Nasal cavity respiratory epithelium epithelial cell of viscerocranial mucosa (primary cell): ENCODE measurements around the gene SREBF2. TPM values are rescaled to one million over a fixed set of nuclear protein-coding genes. Genes with fewer than 3 reads are reported as not detected.

Experiments used
- total RNA-seq: library from RNA; depleted of rRNA; stranded (reverse); fragments of >200 nt; gene quantifications from 2 replicates; pipeline ENCODE4 v1.2.3, GENCODE V29; 2014

SREBF2 gene
- total RNA-seq = 66.3 and 178 TPM in 2 replicates

DNA sequence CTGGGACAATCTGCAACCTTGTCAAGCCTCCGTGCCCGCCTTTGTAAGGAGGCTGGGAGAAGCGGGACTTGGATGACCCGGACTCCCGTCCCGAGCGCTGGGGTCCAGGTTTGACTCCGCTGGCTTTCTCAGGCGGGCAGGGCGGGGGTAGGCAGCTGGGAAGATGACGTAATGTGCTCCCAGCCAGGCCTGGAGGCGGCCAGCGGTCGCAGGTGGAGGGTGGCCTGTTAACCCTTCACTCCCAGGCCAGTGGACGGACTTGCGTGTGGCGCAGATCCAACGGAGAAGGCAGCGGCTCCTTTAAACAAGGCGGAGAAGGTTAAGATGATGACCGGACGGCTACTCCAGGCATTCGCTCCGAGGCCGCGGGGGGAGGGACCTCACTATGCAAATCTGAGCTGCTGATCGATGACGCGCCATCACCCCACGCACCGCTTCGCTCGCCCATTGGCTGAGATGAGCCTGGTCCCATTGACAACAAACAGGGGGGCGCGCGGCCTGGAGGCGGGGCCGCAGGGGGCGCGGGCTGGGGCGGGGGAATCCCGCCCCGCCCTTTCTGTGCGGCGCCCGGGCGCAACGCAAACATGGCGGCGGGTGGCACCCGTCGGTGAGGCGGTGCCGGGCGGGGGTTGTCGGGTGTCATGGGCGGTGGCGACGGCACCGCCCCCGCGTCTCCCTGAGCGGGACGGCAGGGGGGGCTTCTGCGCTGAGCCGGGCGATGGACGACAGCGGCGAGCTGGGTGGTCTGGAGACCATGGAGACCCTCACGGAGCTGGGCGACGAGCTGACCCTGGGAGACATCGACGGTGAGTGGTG, at the start of gene SREBF2:
Gene SREBF2, plus strand, starts transcription at position 553 of the 816 bp plus-strand sequence. Its CDS starts 166 bp downstream, at position 719.

DNA sequence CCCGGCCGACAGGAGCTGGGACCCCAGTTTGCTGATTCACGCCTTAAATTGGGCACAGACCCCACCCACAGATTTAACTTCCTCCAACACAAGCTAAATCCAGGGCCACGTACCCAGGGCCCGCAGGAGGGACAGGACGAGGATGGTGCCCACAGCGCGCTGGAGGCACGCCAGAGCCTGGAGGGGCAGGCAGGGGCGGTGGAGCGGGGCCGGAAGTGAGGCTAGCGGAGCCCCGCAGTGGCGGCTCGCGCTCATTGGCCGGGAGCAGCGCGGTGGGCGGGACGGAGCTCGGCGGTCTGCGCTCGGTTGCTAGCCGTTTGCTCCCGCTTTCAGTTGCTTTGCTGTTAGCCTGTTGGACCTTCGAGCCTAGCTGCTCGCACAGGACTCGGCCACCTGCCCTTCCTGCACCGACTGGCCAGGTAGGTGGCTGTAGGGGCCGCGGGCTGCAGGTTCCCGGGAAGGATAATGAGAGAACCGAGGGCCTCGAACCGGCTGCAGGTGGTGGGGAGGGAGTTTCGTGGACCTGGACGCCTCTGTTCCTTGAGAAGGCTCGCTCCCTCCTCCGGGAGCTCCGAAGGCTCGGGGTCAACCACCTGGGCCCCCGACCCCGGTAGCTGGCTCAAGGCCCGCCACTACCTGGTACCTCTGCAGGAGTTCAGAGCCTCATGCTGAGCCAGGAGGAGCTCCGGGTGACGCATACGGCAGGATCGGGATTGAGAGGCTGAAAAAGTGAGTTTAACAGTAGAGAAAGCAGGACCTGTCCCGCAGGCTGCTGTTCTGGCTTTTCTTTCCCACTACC, 32.4 kb upstream of the SREBF2 start, which contains the start of gene CCDC134:
Gene CCDC134, plus strand, starts transcription at position 332 of the 799 bp plus-strand sequence. CDS start 8,212 bp downstream, outside the sequence.

DNA sequence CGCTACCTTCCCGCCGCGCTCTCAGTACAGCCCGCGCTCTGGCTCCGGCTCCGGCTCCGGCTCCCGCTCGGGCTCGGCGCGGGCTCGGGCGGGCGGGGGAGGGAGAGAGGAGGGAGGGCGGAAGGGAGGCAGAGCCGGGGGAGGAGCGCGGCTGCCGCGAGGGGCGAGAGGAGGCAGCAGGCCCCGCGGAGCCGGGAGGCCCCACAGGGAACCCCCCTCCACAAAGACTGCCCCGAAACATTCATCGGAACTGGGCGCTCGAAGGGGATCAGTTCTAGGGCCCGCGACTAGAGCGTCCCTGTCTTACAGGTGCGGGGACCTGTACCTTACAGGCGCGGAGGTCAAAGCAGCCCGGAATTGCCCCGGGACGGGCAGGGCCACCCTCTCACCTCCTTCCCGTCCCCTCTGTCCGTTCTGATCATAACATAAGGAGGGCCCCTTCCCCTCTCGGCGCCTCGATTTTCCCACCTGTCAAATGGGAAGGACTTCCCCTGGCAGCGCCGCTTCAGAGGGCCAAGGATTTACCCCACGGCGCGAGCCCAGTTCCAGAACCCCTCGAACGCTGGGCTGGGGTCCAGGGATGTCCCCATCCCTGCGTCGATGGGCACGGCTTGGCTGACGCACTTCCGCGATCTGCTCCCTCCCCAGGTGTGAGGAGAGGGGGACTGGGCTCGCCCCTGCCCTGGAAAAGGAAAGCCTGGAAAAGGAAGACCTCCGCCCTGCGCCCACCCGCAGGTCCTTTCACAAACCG, 82.3 kb downstream of the SREBF2 start, which contains the start of gene SHISA8:
Gene SHISA8, minus strand, starts transcription at position 40 of the 751 bp plus-strand sequence. CDS start 407 bp downstream, outside the sequence.

DNA sequence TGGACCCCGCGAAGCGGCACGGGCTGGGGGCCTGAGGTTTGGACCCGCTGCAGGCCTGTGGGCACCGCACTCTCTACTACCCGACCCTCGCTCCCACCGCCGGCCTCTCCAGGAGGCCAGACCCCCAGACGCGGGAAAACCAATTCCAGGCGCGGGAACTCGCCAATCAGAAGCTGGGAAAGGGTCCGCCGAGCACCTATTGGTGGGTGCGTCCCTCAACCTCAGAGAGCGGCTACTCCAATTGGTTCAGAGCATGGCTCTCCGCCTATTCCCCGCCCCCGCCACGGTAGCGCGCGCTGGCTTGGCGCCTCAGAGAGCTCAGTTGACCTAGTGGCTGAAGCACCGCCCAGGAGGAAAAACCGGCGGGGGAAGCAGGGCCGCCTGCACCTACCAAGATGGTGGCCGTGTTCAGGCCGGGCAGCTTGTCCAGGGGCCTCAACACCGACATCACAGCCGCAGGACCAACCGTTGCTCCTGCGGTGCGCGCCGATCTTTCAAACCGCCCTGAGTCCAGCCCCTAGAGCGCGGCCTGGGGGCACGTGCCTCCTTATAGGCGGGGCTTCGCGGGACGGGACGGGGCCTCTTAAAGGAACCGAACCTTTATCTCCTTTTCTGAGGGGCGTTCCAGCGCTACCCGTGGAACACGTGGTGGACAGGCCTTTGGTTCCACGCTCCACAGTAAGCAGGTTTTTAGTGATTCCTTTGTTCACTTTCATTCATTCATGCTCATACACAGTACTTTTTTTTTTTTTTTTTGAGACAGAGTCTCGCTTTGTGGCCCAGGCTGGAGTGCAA, 113.9 kb downstream of the SREBF2 start, which contains the start of gene CENPM:
Gene CENPM, minus strand, starts transcription at position 524 of the 795 bp plus-strand sequence. Its CDS starts 76 bp downstream, at position 448.

DNA sequence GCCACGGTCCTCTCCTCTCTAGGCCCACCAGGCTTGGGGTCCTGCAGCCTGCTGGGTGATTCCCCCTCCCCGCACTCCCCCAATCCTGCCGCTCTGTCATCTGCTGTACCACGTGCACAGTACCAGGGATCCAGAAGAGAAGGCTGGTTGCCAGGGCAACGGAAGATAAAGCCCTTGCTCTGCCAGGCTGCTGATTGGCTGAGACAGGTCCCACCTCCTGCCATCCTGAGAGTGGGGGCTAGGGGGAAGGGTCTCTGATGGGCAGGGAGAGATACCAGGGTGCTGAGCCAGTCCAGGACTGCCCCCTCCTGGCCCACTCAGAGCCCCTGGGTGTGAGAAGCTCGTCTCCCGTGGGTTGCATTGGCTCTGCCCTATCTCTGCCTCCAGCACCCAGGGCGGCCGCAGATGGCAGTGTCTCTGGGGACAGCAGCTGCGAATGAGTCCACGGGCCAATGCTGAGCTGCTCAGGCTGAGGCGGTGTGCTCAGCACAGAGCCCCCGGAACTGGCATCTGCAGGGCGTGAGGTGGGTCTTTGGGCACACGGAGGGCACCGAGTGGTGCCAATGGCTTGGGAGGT, 119.1 kb downstream of the SREBF2 start, which contains the start of gene SMIM45:
Gene SMIM45, plus strand, starts transcription at position 253 of the 577 bp plus-strand sequence.

Other genes with a start within 250 kb of the SREBF2 start
- 14.6 and 20.8 TPM in 2 replicates for gene PMM1, start 243.3 kb upstream of the SREBF2 start, total RNA-seq
- 15.4 and 31.9 TPM in 2 replicates for gene DESI1, start 212.1 kb upstream of the SREBF2 start, total RNA-seq
- 240 and 243 TPM in 2 replicates for gene XRCC6, start 211.8 kb upstream of the SREBF2 start, total RNA-seq
- 84.1 and 85.7 TPM in 2 replicates for gene SNU13, start 144.2 kb upstream of the SREBF2 start, total RNA-seq
- gene MEI1, start 133.6 kb upstream of the SREBF2 start, total RNA-seq = under 0.01 and 0.07 TPM in 2 replicates
- gene CCDC134, start 32.4 kb upstream of the SREBF2 start, total RNA-seq = 7.2 and 9.3 TPM in 2 replicates
- not detected in 2 replicates for gene SHISA8, start 82.0 kb downstream of the SREBF2 start, total RNA-seq
- under 0.01 and 0.14 TPM in 2 replicates for gene TNFRSF13C, start 93.7 kb downstream of the SREBF2 start, total RNA-seq
- gene CENPM, start 114.0 kb downstream of the SREBF2 start, total RNA-seq = 1.2 and 1.7 TPM in 2 replicates
- gene SEPTIN3, start 136.3 kb downstream of the SREBF2 start, total RNA-seq = 0.21 TPM in 1 of 2 replicates, not detected in the other
- gene WBP2NL, start 165.7 kb downstream of the SREBF2 start, total RNA-seq = 0.34 and 0.57 TPM in 2 replicates
- 12.3 and 26.7 TPM in 2 replicates for gene NAGA, start 237.7 kb downstream of the SREBF2 start, total RNA-seq
- gene PHETA2, start 241.1 kb downstream of the SREBF2 start, total RNA-seq = 2.0 and 2.1 TPM in 2 replicates
- gene SMDT1, start 246.6 kb downstream of the SREBF2 start, total RNA-seq = 6.8 TPM in 2 replicates